ENCODE results near the gene HSPG2.

GRCh38 chr1:21878840-21879478, 58.2 kb downstream of the HSPG2 start:
- no peak for TF ChIP-seq CTCF (IDR thresholded peaks at IDR 0.05)
- TF ChIP-seq POLR2A (IDR thresholded peaks at IDR 0.05), result no peak
